Measurements from ENCODE around the gene RILPL1. TPM values are rescaled to one million over a fixed set of nuclear protein-coding genes. Genes with fewer than 3 reads are reported as not detected.
A peak's percentile ranks its signal among the peaks of the same experiment; 100 is the strongest.

RILPL1 gene
- total and polyA plus RNA-seq, 7 donors, result 1.4 to 30.5 (median 12.1) TPM

- no peaks in the 10 kb centered on the region for H3K9me3 ChIP-seq
- intact Hi-C loops (cut with DNase I), result loop anchor here (10.0 kb wide), 1 partner anchor 98 kb away; the partner anchor contains the start of gene RILPL2
These were observed 490 bp downstream of the RILPL1 start for GRCh38 chr12:123532808-123533649.

DNA sequence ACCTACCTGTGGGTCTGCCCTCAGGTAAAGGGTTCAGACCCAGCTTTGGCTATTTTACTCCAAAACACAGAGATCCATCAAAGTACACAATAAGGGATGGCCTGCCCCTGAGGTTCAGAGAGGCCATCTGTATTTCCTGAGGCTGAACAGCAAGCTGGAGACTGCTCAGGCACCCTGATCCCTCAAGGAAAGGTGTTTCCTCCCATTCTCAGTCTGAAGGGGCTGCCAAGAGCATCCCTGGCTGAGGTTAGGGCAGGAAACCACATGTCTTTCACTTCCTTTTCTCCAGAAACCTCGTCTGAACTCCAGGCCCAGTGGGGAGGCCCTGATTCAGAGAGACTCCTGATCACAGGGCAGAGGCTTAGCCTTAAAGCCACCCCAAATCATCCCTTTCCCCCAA lies 1.5 kb downstream of the RILPL1 start:
- Histone ChIP-seq H3K27me3 (no peaks in the 10 kb centered on the region), H3K36me3 (peaks cover 0 to 5% (median 0%) of the 10 kb centered on the region in 4 donors), H3K27ac (peak overlapping the region; percentile 82 to 96 (median 88)), H3K4me3 (peak overlapping the region in 3 of 4 donors; percentile 66 to 89 (median 81)), H3K9me3 (no peaks in the 10 kb centered on the region), H3K4me1 (peaks cover 0 to 33% (median 33%) of the 10 kb centered on the region in 4 donors)
- TF ChIP-seq POLR2AphosphoS5 (IDR thresholded peaks at IDR 0.05), result no peak
- TF ChIP-seq POLR2A (IDR thresholded peaks at IDR 0.05), result no peak
- no peak for TF ChIP-seq EP300 (IDR thresholded peaks at IDR 0.05)
- TF ChIP-seq, protein P1, sequence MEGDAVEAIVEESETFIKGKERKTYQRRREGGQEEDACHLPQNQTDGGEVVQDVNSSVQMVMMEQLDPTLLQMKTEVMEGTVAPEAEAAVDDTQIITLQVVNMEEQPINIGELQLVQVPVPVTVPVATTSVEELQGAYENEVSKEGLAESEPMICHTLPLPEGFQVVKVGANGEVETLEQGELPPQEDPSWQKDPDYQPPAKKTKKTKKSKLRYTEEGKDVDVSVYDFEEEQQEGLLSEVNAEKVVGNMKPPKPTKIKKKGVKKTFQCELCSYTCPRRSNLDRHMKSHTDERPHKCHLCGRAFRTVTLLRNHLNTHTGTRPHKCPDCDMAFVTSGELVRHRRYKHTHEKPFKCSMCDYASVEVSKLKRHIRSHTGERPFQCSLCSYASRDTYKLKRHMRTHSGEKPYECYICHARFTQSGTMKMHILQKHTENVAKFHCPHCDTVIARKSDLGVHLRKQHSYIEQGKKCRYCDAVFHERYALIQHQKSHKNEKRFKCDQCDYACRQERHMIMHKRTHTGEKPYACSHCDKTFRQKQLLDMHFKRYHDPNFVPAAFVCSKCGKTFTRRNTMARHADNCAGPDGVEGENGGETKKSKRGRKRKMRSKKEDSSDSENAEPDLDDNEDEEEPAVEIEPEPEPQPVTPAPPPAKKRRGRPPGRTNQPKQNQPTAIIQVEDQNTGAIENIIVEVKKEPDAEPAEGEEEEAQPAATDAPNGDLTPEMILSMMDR (IDR thresholded peaks at IDR 0.05), result no peak
- no peak for DNase-seq
- WGBS, 2 donors, result 20 to 36% methylated on average over 1 of the region's 1 CpG
- intact Hi-C loops (cut with DNase I), result loop anchor here (10.0 kb wide), 1 partner anchor 97 kb away; the partner anchor contains the start of gene RILPL2

More at GRCh38 chr12:123532808-123533649, 490 bp downstream of the RILPL1 start:
- Histone ChIP-seq H3K27me3 (no peaks in the 10 kb centered on the region), H3K4me1 (peaks cover 0 to 33% (median 33%) of the 10 kb centered on the region in 4 donors), H3K4me3 (peak overlapping the region; percentile 60 to 89 (median 74)), H3K36me3 (no peaks in the 10 kb centered on the region), H3K27ac (peak overlapping the region; percentile 82 to 96 (median 88))
- TF ChIP-seq POLR2AphosphoS5 (IDR thresholded peaks at IDR 0.05) (peak in 1 of 4 donors; percentile 3), POLR2A (IDR thresholded peaks at IDR 0.05) (no peak)
- 5 to 6% methylated on average over 79 of the region's 79 CpGs for WGBS, 2 donors
- DNase-seq, result peak; percentile 75

DNA sequence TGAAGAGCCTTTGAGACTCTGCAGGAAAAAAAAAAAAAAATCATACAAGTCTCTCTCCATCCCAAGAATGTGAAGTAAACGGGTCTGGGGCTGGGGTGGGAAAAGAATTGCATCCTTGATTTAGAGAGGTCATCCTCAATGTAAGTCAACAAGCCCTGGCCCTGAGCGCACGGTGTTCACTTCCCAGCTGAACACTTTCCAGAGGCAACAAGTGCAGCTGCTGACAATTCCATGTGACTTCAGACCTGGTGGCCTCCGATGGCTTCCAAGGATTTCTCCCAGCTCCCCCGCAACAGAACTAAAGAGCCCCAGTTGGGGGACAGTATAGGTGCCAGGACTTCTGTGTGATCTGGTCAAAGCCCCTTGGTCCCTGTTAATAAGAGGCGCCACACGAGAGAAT lies 2.4 kb downstream of the RILPL1 start:
- TF ChIP-seq, protein P1 (IDR thresholded peaks at IDR 0.05), result no peak
- TF ChIP-seq EP300 (IDR thresholded peaks at IDR 0.05) (no peak), POLR2AphosphoS5 (IDR thresholded peaks at IDR 0.05) (no peak), POLR2A (IDR thresholded peaks at IDR 0.05) (no peak)
- no peak for DNase-seq
- Histone ChIP-seq H3K4me3 (no peak overlapping the region), H3K9me3 (no peaks in the 10 kb centered on the region), H3K36me3 (peaks cover 0 to 5% (median 0%) of the 10 kb centered on the region in 4 donors), H3K27ac (peak overlapping the region; percentile 22 to 95 (median 82)), H3K4me1 (peaks cover 0 to 33% (median 33%) of the 10 kb centered on the region in 4 donors), H3K27me3 (no peaks in the 10 kb centered on the region)
- intact Hi-C loops (cut with DNase I), result loop anchor here (10.0 kb wide), 1 partner anchor 96 kb away; the partner anchor contains the start of gene RILPL2
- WGBS, 2 donors, result 80 to 85% methylated on average over 7 of the region's 7 CpGs

GRCh38 chr12:123530668-123531067 lies 2.9 kb downstream of the RILPL1 start:
- Histone ChIP-seq H3K36me3 (peaks cover 0 to 5% (median 0%) of the 10 kb centered on the region in 4 donors), H3K4me1 (peaks cover 0 to 33% (median 33%) of the 10 kb centered on the region in 4 donors), H3K9me3 (no peaks in the 10 kb centered on the region), H3K27ac (peak overlapping the region in 3 of 4 donors; percentile 22 to 82 (median 82)), H3K4me3 (no peak overlapping the region), H3K27me3 (no peaks in the 10 kb centered on the region)
- no peak for DNase-seq
- no peak for TF ChIP-seq POLR2A (IDR thresholded peaks at IDR 0.05)
- no peak for TF ChIP-seq POLR2AphosphoS5 (IDR thresholded peaks at IDR 0.05)
- TF ChIP-seq, protein P1 (IDR thresholded peaks at IDR 0.05), result no peak
- TF ChIP-seq EP300 (IDR thresholded peaks at IDR 0.05), result no peak
- 92 to 94% methylated on average over 5 of the region's 5 CpGs for WGBS, 2 donors
- intact Hi-C loops (cut with DNase I), result loop anchor here (10.0 kb wide), 1 partner anchor 96 kb away; the partner anchor contains the start of gene RILPL2

DNA sequence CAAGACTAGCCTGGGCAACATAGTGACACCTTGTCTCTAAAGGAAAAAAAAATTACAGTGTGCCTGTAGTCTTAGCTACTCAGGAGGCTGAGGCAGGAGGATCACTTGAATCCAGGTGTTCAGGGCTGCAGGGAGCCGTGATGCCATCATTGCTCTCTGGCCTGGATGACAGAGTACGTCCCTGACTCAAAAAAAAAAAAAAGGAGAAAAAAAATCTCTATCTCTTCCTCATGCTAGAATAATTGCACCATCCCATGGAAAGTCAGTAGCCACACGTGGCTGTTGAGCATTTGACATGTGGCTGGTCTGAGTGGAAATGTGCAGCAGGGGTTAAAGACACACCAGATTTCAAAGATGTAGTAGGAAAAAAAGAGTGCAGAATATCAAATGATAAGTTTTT lies 3.8 kb downstream of the RILPL1 start:
- H3K4me3 ChIP-seq, result no peak overlapping the region
- no peak for DNase-seq
- H3K9me3 ChIP-seq, result no peaks in the 10 kb centered on the region
- 70 to 87% methylated on average over 3 of the region's 3 CpGs for WGBS, 2 donors
- H3K36me3 ChIP-seq, result peaks cover 0 to 5% (median 0%) of the 10 kb centered on the region in 4 donors
- H3K27me3 ChIP-seq, result no peaks in the 10 kb centered on the region
- peaks cover 0 to 33% (median 33%) of the 10 kb centered on the region in 4 donors for H3K4me1 ChIP-seq
- no peak overlapping the region for H3K27ac ChIP-seq
- TF ChIP-seq POLR2A (IDR thresholded peaks at IDR 0.05) (no peak), EP300 (IDR thresholded peaks at IDR 0.05) (no peak), POLR2AphosphoS5 (IDR thresholded peaks at IDR 0.05) (no peak)
- TF ChIP-seq, protein P1 (IDR thresholded peaks at IDR 0.05), result no peak
- intact Hi-C loops (cut with DNase I), result loop anchor here (10.0 kb wide), 1 partner anchor 95 kb away; the partner anchor contains the start of gene RILPL2

All from sigmoid colon (tissue), 7 donors.